ENCODE measurements around the gene RYR2.

DNA sequence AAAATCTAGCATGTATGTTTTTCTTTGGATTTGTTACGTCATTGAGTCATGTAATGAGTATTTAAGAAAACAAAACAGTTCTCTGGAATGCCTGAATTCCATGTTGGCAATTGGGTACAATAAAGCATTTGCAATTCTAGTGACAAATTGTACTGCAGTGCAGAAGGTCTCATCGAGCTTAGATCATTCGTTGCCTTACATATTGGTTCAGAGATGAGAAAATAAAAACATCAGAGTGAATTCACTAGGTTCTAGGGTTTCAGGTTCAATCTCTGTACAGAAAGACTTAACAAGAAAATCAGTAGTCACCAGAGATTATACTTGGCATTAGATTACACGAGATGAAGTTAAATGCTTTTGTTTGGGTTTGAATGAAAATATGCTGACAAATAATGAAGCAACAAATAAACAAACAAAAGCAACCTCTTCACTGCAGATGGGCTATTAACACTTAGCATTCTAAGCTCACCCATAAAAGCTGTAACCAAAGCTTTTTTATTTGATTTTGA is 124.7 kb downstream of the RYR2 start:
- TF ChIP-seq EHF (CRISPR knock-in tag; IDR thresholded peaks at IDR 0.05) = no peak
- TF ChIP-seq, protein P1, sequence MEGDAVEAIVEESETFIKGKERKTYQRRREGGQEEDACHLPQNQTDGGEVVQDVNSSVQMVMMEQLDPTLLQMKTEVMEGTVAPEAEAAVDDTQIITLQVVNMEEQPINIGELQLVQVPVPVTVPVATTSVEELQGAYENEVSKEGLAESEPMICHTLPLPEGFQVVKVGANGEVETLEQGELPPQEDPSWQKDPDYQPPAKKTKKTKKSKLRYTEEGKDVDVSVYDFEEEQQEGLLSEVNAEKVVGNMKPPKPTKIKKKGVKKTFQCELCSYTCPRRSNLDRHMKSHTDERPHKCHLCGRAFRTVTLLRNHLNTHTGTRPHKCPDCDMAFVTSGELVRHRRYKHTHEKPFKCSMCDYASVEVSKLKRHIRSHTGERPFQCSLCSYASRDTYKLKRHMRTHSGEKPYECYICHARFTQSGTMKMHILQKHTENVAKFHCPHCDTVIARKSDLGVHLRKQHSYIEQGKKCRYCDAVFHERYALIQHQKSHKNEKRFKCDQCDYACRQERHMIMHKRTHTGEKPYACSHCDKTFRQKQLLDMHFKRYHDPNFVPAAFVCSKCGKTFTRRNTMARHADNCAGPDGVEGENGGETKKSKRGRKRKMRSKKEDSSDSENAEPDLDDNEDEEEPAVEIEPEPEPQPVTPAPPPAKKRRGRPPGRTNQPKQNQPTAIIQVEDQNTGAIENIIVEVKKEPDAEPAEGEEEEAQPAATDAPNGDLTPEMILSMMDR (IDR thresholded peaks at IDR 0.05) = no peak
- TF ChIP-seq RARB (CRISPR knock-in tag; IDR thresholded peaks at IDR 0.05) = no peak
- TF ChIP-seq BHLHE40 (IDR thresholded peaks at IDR 0.05; ENCODE audit: low read depth, low read length) = no peak
- TF ChIP-seq HDAC2 (IDR thresholded peaks at IDR 0.05) = no peak
- no peak for TF ChIP-seq POLR2A (IDR thresholded peaks at IDR 0.05; ENCODE audit: low read length)
- TF ChIP-seq JUNB (IDR thresholded peaks at IDR 0.05) = no peak
- no peak for TF ChIP-seq JUN (IDR thresholded peaks at IDR 0.05)
- TF ChIP-seq CHD4 (IDR thresholded peaks at IDR 0.05; ENCODE audit: borderline replicate concordance) = no peak
- TF ChIP-seq EP300 (IDR thresholded peaks at IDR 0.05) = no peak
- no peak for TF ChIP-seq USF2 (IDR thresholded peaks at IDR 0.05)
- TF ChIP-seq, protein P2, sequence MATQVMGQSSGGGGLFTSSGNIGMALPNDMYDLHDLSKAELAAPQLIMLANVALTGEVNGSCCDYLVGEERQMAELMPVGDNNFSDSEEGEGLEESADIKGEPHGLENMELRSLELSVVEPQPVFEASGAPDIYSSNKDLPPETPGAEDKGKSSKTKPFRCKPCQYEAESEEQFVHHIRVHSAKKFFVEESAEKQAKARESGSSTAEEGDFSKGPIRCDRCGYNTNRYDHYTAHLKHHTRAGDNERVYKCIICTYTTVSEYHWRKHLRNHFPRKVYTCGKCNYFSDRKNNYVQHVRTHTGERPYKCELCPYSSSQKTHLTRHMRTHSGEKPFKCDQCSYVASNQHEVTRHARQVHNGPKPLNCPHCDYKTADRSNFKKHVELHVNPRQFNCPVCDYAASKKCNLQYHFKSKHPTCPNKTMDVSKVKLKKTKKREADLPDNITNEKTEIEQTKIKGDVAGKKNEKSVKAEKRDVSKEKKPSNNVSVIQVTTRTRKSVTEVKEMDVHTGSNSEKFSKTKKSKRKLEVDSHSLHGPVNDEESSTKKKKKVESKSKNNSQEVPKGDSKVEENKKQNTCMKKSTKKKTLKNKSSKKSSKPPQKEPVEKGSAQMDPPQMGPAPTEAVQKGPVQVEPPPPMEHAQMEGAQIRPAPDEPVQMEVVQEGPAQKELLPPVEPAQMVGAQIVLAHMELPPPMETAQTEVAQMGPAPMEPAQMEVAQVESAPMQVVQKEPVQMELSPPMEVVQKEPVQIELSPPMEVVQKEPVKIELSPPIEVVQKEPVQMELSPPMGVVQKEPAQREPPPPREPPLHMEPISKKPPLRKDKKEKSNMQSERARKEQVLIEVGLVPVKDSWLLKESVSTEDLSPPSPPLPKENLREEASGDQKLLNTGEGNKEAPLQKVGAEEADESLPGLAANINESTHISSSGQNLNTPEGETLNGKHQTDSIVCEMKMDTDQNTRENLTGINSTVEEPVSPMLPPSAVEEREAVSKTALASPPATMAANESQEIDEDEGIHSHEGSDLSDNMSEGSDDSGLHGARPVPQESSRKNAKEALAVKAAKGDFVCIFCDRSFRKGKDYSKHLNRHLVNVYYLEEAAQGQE (IDR thresholded peaks at IDR 0.05) = no peak

All from A549 (cell line).